HG03097 (cell line): ENCODE results near the gene TUBB.
"Not testable (repeated sequence)": the region's sequence is repeated elsewhere in the genome, so short reads cannot be mapped to it uniquely, and the experiment has no call there.

Experiments used
- ATAC-seq: cut with Tn5 transposase; IDR thresholded peaks from one replicate; pipeline ENCODE4 v1.9.1; 2021; ENCODE audit not compliant: unreplicated experiment, low FRiP score

Gene TUBB

GRCh38 chr6:30717129-30717844 is 2.9 kb upstream of the TUBB start, which contains the start of gene MDC1:
Gene MDC1, minus strand, starts transcription at chr6:30717281. Its CDS starts 2,106 bp downstream, at chr6:30715175.
- ATAC-seq: peak; percentile 61

- ATAC-seq: not testable (repeated sequence)
These were observed 2.1 kb upstream of the TUBB start for GRCh38 chr6:30717845-30718720.

- no peak for ATAC-seq
These were observed 796 bp upstream of the TUBB start for GRCh38 chr6:30719356-30719755.

- ATAC-seq: no peak
These were observed 616 bp downstream of the TUBB start for GRCh38 chr6:30720738-30721197.

DNA sequence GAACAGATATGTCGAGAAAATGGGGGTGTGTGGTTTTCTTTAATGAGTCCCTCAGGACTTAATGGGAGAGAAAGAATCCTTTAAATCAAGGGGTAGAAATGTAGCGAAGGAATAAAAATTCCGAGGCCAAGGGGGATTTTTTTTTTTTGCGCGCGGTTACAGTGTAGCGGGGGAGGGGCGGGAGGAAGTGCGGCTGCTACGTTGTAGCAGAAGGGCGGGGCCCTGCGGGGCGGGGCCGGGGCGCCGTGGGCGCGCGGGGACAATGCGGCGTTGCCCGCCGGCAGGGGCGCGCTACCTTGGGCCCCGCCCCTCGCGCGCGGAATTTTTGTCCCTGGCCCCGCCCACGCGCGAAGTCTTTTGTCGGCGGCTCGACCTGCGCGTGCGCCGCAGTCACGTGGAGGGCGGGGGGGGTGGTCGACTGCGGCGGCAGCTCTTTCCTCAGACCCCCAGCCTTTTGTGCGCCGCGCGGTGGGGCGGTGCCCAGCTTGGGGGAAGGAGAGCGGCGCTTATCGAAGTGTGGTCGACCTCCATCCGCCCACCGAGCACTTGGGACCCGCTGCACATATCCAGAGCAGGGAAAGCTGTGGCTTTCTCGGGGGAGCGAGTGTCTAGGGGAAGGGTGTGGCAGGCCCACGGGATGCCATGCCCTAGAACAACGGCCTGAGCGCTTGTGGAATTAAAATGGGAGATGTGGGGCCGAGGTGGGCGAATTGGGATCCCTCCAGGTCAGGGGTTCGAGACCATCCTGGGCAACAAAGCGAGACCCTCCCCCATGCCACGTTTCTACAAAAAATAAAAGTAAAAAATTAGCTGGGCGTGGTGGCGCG is 1.3 kb downstream of the TUBB start:
- ATAC-seq: peak; percentile 20

GRCh38 chr6:30722025-30722279 is 1.8 kb downstream of the TUBB start:
- not testable (repeated sequence) for ATAC-seq

DNA sequence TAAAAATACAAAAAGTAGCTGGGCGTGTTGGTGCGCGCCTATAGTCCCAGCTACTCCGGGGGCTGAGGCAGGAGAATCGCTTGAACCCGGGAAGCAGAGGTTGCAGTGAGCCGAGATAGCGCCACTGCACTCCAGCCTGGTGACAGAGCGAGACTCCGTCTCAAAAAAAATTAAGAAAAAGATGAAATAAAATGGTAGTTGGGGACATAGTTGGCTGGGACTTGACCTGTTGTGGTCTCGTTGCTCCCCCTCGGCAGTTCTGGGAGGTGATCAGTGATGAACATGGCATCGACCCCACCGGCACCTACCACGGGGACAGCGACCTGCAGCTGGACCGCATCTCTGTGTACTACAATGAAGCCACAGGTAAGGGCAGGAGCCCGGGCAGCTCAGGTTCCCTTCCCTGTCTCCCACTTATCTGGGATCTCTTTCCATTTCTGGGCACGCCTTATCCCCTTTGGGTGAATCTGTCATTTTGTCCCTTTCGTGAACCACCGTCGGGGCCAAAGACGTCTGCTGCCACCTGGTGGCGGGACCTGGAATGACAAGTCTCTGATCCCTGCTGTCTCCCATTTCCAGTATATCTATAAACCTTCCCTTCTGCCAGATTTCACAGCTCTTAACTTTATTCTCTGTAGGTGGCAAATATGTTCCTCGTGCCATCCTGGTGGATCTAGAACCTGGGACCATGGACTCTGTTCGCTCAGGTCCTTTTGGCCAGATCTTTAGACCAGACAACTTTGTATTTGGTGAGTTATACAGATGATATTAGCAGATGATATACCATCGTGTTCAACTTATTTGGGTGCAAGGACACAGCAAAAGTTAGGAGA is 2.3 kb downstream of the TUBB start:
- ATAC-seq: no peak

- not testable (repeated sequence) for ATAC-seq
These were observed 3.1 kb downstream of the TUBB start for GRCh38 chr6:30723159-30723842.

- not testable (repeated sequence) for ATAC-seq
These were observed 3.9 kb downstream of the TUBB start for GRCh38 chr6:30723843-30724741.

DNA sequence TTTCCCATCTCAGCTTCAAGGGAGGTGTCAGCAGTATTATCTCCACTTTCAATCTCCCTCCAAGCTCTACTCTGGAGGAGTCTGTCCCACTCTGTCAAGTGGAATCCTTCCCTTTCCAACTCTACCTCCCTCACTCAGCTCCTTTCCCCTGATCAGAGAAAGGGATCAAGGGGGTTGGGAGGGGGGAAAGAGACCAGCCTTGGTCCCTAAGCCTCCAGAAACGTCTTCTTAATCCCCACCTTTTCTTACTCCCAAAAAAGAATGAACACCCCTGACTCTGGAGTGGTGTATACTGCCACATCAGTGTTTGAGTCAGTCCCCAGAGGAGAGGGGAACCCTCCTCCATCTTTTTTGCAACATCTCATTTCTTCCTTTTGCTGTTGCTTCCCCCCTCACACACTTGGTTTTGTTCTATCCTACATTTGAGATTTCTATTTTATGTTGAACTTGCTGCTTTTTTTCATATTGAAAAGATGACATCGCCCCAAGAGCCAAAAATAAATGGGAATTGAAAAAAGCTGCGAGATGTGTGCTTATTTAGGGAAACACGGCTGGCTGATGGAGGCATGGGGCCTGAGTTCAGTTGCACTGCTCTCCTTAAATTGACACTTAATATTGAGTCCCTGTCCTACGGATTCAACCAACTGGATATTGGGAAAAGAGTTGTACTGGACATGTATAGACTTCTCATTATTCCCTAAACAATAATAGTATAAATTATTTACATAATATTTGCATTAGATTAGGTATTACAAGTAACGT is 4.9 kb downstream of the TUBB start:
- ATAC-seq: no peak

- ATAC-seq: no peak
These were observed 5.8 kb downstream of the TUBB start for GRCh38 chr6:30725713-30726505.

- no peak for ATAC-seq
These were observed 6.6 kb downstream of the TUBB start for GRCh38 chr6:30726506-30727413.

GRCh38 chr6:30727920-30728553 is 7.9 kb downstream of the TUBB start:
- no peak for ATAC-seq

DNA sequence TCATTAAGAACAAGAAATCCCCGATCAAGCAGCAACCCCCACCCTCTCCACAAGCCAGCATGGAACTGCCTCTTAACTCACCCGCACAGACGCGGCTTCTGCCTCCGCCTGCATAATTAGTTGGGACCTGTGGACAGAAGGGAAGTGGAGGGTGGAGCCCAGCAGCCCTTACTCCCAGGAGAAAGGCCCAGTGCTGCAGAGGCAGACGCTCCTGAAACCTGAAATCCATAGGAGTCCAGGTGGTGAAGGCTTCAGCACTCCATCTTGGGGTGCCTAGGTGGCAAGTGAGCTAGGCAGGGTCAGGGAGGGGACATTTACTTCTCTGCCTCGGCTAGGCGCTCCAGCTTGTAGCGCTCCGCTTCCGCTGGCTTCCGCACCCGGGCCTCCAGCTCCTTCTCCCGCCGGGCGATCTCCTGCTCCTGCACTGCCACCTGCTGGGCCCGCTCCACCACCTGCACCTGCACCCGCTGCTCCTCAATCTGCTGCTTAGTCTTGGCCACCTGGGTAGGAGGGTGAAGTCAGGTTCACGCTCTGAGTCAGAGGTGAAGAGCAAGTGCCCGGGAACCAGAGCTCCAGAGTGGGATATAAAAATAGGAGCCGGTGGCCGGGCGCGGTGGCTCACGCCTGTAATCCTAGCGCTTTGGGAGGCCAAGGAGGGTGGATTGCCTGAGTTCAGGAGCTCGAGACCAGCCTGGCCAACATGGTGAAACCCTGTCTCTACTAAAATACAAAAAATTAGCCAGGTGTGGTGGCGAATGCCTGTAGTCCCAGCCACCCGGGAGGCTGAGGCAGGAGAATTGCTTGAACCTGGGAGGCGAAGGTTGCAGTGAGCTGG is 10.7 kb downstream of the TUBB start:
- no peak for ATAC-seq
